GM23338 (cell line): ENCODE measurements around the gene RAB1B. TPM values are rescaled to one million over a fixed set of nuclear protein-coding genes. Genes with fewer than 3 reads are reported as not detected.

Source experiments
- ATAC-seq: fragments of 200-7000 bp; cut with Tn5 transposase; 3 replicates; pipeline ENCODE4 v1.9.1; 2020
- DNase-seq: peaks from one replicate; pipeline ENCODE4 v3.0.0-alpha.2; 2015; ENCODE audit warnings: low spot score
- H2AFZ ChIP-seq: fragments of 200-600 bp; sonication (generic); 2 replicates; pipeline ENCODE4 v1.8.0; 2016; ENCODE audit warnings: antibody characterized with exemption, mild to moderate bottlenecking, moderate library complexity
- H3F3A ChIP-seq: fragments of 200-600 bp; sonication (generic); replicated peaks from 2 replicates; pipeline ENCODE4 v1.8.0; 2017; ENCODE audit warnings: antibody characterized with exemption, mixed run types, low read depth
- H3K27ac ChIP-seq: fragments of 200-600 bp; sonication (generic); 2 replicates; pipeline ENCODE4 v1.6.1; 2016; ENCODE audit warnings: low read depth
- H3K27me3 ChIP-seq: fragments of 200-600 bp; sonication (generic); 2 replicates; pipeline ENCODE4 v1.8.0; 2016; ENCODE audit warnings: mild to moderate bottlenecking, mixed run types, moderate library complexity; ENCODE audit not compliant: insufficient read depth
- H3K36me3 ChIP-seq: fragments of 200-600 bp; sonication (generic); 2 replicates; pipeline ENCODE4 v1.8.0; 2016; ENCODE audit warnings: mild to moderate bottlenecking; ENCODE audit not compliant: insufficient read depth
- H3K4me1 ChIP-seq: fragments of 200-600 bp; sonication (generic); 2 replicates; pipeline ENCODE4 v1.8.0; 2016; ENCODE audit warnings: mild to moderate bottlenecking, moderate library complexity; ENCODE audit not compliant: insufficient read depth
- H3K4me2 ChIP-seq: fragments of 200-600 bp; sonication (generic); 2 replicates; pipeline ENCODE4 v1.7.1; 2017; ENCODE audit warnings: mixed run types
- H3K4me3 ChIP-seq: fragments of 200-600 bp; sonication (generic); 2 replicates; pipeline ENCODE4 v1.6.1; 2016; ENCODE audit warnings: mixed run types
- H3K79me2 ChIP-seq: fragments of 200-600 bp; sonication (generic); replicated peaks from 2 replicates; pipeline ENCODE4 v1.8.0; 2017; ENCODE audit warnings: mild to moderate bottlenecking; ENCODE audit not compliant: insufficient read depth
- H3K9me2 ChIP-seq: fragments of 200-600 bp; sonication (generic); 2 replicates; pipeline ENCODE4 v1.8.0; 2017; ENCODE audit not compliant: insufficient read depth
- H4K20me1 ChIP-seq: fragments of 200-600 bp; sonication (generic); replicated peaks from 2 replicates; pipeline ENCODE4 v1.8.0; 2017; ENCODE audit warnings: mild to moderate bottlenecking; ENCODE audit not compliant: insufficient read depth
- H3K27ac Mint-ChIP-seq: 2 replicates; pipeline ENCODE4 v1.8.0; 2020; ENCODE audit warnings: inconsistent platforms, mild to moderate bottlenecking, moderate library complexity, mixed read lengths
- H3K27me3 Mint-ChIP-seq: 3 replicates; pipeline ENCODE4 v1.8.0; 2022; ENCODE audit warnings: low read depth, mild to moderate bottlenecking, moderate library complexity, mixed read lengths, inconsistent platforms; ENCODE audit not compliant: insufficient read depth, poor library complexity
- H3K36me3 Mint-ChIP-seq: 3 replicates; pipeline ENCODE4 v1.8.0; 2021; ENCODE audit warnings: low read depth, mild to moderate bottlenecking, inconsistent platforms, moderate library complexity, mixed read lengths
- H3K4me1 Mint-ChIP-seq: 3 replicates; pipeline ENCODE4 v1.8.0; 2020; ENCODE audit warnings: mild to moderate bottlenecking, inconsistent platforms, mixed read lengths
- H3K4me3 Mint-ChIP-seq: 3 replicates; pipeline ENCODE4 v1.8.0; 2021; ENCODE audit warnings: moderate library complexity, mild to moderate bottlenecking, inconsistent platforms, mixed read lengths
- H3K9me3 Mint-ChIP-seq: 3 replicates; pipeline ENCODE4 v1.8.0; 2020; ENCODE audit warnings: moderate library complexity, mild to moderate bottlenecking, inconsistent platforms, mixed read lengths
- EZH2phosphoT487 ChIP-seq: fragments of 200-600 bp; sonication (generic); IDR thresholded peaks from one replicate; pipeline ENCODE4 v1.8.1; 2018; ENCODE audit warnings: antibody characterized with exemption; ENCODE audit not compliant: unreplicated experiment
- JUNB ChIP-seq: IDR thresholded peaks from one replicate; pipeline ENCODE4 v1.6.1; 2016; ENCODE audit warnings: antibody characterized with exemption; ENCODE audit not compliant: unreplicated experiment
- NANOG ChIP-seq: IDR thresholded peaks from 2 replicates; pipeline ENCODE4 v1.6.1; 2016; ENCODE audit warnings: antibody characterized with exemption, borderline replicate concordance
- ZNF114 ChIP-seq: fragments of 250-450 bp; sonication (Bioruptor Pico); IDR thresholded peaks from 2 replicates; pipeline ENCODE4 v1.5.0; 2020; ENCODE audit warnings: mild to moderate bottlenecking, moderate library complexity
- ZNF331 ChIP-seq: fragments of 250-450 bp; sonication (Bioruptor Pico); IDR thresholded peaks from 2 replicates; pipeline ENCODE4 v1.5.0; 2020; ENCODE audit warnings: low read depth, mild to moderate bottlenecking, moderate library complexity
- polyA plus RNA-seq: library from polyadenylated mRNA; unstranded; fragments of >200 nt; fragmentation: Nextera tagmentation; extraction: Ambion mirVana; gene quantifications from 2 replicates; pipeline ENCODE4 v1.2.1, GENCODE V29; 2016
- total RNA-seq: library from RNA; depleted of rRNA; stranded (reverse); fragments of >200 nt; shearing (Covaris generic); gene quantifications from 2 replicates; pipeline ENCODE4 v1.2.3, GENCODE V29; 2014
- TF ChIP-seq, protein P1 (sequence below): IDR thresholded peaks from 2 replicates; pipeline ENCODE4 v1.6.1; 2016; ENCODE audit warnings: antibody characterized with exemption
- TF ChIP-seq, protein P2 (sequence below): fragments of 250-450 bp; sonication (Bioruptor Pico); IDR thresholded peaks from 2 replicates; pipeline ENCODE4 v1.5.0; 2020; ENCODE audit warnings: mild to moderate bottlenecking, moderate library complexity

The RAB1B gene
- total and polyA plus RNA-seq, 2 experiments from 2014 or later = 30.5 to 92.7 TPM

DNA sequence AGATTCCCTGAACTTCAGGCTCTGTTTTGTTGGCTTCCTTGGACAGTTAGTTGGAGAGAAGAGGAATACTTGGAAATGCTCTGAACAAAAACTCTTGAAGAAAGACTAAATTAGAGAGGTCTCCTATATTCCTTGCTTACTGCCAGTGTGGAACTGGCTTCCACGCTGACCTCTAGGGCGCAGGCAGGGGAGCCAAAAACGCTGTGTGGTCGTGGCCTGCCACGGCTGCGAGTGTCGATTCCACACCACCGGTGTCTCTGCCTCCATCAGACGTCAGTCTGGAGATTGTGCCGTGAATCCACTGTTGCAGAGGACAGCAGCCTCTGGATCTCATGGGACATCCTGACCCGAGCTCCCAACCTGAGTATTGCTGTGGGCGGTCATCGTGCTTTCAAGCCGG lies 37.5 kb upstream of the RAB1B start:
- Mint-ChIP-seq H3K27me3 (peaks cover 11% of the 10 kb centered on the region), H3K36me3 (peaks cover 6% of the 10 kb centered on the region; the same call in 2 of the 3 replicates), H3K27ac (no peak overlapping the region), H3K4me3 (no peak overlapping the region), H3K9me3 (no peaks in the 10 kb centered on the region), H3K4me1 (peaks cover 30% of the 10 kb centered on the region)
- ATAC-seq (no peak), DNase-seq (no peak)
- H2AFZ ChIP-seq = no peak overlapping the region
- H3K4me2 ChIP-seq = no peak overlapping the region
- H3K27me3 ChIP-seq = no peaks in the 10 kb centered on the region
- TF ChIP-seq, protein P1, sequence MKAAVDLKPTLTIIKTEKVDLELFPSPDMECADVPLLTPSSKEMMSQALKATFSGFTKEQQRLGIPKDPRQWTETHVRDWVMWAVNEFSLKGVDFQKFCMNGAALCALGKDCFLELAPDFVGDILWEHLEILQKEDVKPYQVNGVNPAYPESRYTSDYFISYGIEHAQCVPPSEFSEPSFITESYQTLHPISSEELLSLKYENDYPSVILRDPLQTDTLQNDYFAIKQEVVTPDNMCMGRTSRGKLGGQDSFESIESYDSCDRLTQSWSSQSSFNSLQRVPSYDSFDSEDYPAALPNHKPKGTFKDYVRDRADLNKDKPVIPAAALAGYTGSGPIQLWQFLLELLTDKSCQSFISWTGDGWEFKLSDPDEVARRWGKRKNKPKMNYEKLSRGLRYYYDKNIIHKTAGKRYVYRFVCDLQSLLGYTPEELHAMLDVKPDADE = no peak
- no peak for TF ChIP-seq JUNB
- TF ChIP-seq ZNF114 (CRISPR knock-in tag) = no peak
- TF ChIP-seq EZH2phosphoT487 = no peak
- TF ChIP-seq NANOG = no peak
- H3K4me1 ChIP-seq = peaks cover 9% of the 10 kb centered on the region; the same call in 1 of the 2 replicates
- no peak overlapping the region for H3K4me3 ChIP-seq
- no peaks in the 10 kb centered on the region; the same call in 1 of the 2 replicates for H3K36me3 ChIP-seq
- no peak overlapping the region for H3K27ac ChIP-seq
- H4K20me1 ChIP-seq = no peaks in the 10 kb centered on the region
- H3K9me2 ChIP-seq = no peaks in the 10 kb centered on the region
- 0 out of 2 replicates have a peak, but pooled peaks cover 6% of the 10 kb centered on the region for H3F3A ChIP-seq
- H3K79me2 ChIP-seq = no peaks in the 10 kb centered on the region

DNA sequence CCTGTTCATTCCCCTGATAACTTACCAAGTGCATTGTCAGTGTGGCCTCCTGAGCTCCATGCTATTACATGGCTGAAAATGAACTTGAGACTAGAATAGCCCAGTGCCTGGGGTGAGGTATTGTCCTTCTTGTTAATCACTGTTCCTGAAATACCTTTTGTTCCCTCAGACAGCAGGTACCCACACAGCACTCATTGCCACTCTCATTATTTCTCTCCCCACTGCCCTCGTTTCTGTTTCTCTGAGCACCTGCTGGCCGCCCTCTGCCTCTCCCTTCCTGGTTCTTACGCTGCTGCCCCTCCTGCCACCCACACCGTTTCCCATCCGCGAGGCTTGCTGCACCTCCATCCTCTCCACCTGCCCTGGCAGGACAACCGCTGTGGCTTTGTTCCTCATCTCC lies 36.9 kb upstream of the RAB1B start:
- Histone ChIP-seq H3F3A (0 out of 2 replicates have a peak, but pooled peaks cover 6% of the 10 kb centered on the region), H3K27me3 (no peaks in the 10 kb centered on the region), H3K4me3 (no peak overlapping the region), H3K36me3 (no peaks in the 10 kb centered on the region; the same call in 1 of the 2 replicates), H4K20me1 (no peaks in the 10 kb centered on the region), H3K4me2 (no peak overlapping the region), H3K4me1 (peaks cover 9% of the 10 kb centered on the region; the same call in 1 of the 2 replicates), H2AFZ (no peak overlapping the region), H3K27ac (no peak overlapping the region), H3K9me2 (no peaks in the 10 kb centered on the region), H3K79me2 (no peaks in the 10 kb centered on the region)
- no peak overlapping the region; the same call in 2 of the 3 replicates for H3K4me3 Mint-ChIP-seq
- no peak for DNase-seq
- no peaks in the 10 kb centered on the region for H3K9me3 Mint-ChIP-seq
- peak; percentile 31 for ATAC-seq
- H3K27ac Mint-ChIP-seq = peak overlapping the region; percentile 26; the same call in 1 of the 2 replicates
- peaks cover 30% of the 10 kb centered on the region for H3K4me1 Mint-ChIP-seq
- peaks cover 6% of the 10 kb centered on the region; the same call in 2 of the 3 replicates for H3K36me3 Mint-ChIP-seq
- TF ChIP-seq ZNF114 (CRISPR knock-in tag) (no peak), EZH2phosphoT487 (no peak)
- H3K27me3 Mint-ChIP-seq = peaks cover 10% of the 10 kb centered on the region

DNA sequence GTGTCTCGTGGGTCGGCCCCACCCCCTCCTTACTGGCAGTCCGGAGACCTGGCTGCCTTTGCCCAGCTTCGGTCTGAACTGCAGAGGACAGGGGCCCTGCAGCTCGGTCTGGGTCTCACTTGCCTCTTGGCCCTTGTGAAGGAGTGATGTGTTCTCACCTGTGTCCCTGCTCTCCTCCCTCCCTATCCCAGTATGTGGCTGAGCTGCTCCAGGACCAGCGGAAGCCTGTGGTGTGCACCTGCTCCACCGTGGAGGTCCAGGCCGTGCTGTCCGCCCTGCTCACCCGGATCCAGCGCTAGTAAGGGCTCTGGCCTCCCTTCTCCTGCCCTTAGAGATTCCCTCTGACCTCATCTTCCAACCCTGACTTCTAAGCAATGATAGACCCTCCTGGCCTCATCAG lies 35.7 kb upstream of the RAB1B start:
- no peak overlapping the region for H3K27ac Mint-ChIP-seq
- Histone ChIP-seq H3F3A (0 out of 2 replicates have a peak, but pooled peaks cover 2% of the 10 kb centered on the region), H3K4me1 (peaks cover 9% of the 10 kb centered on the region; the same call in 1 of the 2 replicates), H3K27ac (no peak overlapping the region), H3K79me2 (no peaks in the 10 kb centered on the region), H3K36me3 (no peaks in the 10 kb centered on the region; the same call in 1 of the 2 replicates), H3K4me3 (no peak overlapping the region), H2AFZ (no peak overlapping the region), H3K27me3 (no peaks in the 10 kb centered on the region), H4K20me1 (no peaks in the 10 kb centered on the region), H3K4me2 (no peak overlapping the region), H3K9me2 (no peaks in the 10 kb centered on the region)
- no peak overlapping the region for H3K4me3 Mint-ChIP-seq
- H3K36me3 Mint-ChIP-seq = peaks cover 6% of the 10 kb centered on the region; the same call in 2 of the 3 replicates
- DNase-seq (no peak), ATAC-seq (no peak)
- peaks cover 30% of the 10 kb centered on the region for H3K4me1 Mint-ChIP-seq
- no peaks in the 10 kb centered on the region for H3K9me3 Mint-ChIP-seq
- peaks cover 10% of the 10 kb centered on the region for H3K27me3 Mint-ChIP-seq
- TF ChIP-seq, protein P2, sequence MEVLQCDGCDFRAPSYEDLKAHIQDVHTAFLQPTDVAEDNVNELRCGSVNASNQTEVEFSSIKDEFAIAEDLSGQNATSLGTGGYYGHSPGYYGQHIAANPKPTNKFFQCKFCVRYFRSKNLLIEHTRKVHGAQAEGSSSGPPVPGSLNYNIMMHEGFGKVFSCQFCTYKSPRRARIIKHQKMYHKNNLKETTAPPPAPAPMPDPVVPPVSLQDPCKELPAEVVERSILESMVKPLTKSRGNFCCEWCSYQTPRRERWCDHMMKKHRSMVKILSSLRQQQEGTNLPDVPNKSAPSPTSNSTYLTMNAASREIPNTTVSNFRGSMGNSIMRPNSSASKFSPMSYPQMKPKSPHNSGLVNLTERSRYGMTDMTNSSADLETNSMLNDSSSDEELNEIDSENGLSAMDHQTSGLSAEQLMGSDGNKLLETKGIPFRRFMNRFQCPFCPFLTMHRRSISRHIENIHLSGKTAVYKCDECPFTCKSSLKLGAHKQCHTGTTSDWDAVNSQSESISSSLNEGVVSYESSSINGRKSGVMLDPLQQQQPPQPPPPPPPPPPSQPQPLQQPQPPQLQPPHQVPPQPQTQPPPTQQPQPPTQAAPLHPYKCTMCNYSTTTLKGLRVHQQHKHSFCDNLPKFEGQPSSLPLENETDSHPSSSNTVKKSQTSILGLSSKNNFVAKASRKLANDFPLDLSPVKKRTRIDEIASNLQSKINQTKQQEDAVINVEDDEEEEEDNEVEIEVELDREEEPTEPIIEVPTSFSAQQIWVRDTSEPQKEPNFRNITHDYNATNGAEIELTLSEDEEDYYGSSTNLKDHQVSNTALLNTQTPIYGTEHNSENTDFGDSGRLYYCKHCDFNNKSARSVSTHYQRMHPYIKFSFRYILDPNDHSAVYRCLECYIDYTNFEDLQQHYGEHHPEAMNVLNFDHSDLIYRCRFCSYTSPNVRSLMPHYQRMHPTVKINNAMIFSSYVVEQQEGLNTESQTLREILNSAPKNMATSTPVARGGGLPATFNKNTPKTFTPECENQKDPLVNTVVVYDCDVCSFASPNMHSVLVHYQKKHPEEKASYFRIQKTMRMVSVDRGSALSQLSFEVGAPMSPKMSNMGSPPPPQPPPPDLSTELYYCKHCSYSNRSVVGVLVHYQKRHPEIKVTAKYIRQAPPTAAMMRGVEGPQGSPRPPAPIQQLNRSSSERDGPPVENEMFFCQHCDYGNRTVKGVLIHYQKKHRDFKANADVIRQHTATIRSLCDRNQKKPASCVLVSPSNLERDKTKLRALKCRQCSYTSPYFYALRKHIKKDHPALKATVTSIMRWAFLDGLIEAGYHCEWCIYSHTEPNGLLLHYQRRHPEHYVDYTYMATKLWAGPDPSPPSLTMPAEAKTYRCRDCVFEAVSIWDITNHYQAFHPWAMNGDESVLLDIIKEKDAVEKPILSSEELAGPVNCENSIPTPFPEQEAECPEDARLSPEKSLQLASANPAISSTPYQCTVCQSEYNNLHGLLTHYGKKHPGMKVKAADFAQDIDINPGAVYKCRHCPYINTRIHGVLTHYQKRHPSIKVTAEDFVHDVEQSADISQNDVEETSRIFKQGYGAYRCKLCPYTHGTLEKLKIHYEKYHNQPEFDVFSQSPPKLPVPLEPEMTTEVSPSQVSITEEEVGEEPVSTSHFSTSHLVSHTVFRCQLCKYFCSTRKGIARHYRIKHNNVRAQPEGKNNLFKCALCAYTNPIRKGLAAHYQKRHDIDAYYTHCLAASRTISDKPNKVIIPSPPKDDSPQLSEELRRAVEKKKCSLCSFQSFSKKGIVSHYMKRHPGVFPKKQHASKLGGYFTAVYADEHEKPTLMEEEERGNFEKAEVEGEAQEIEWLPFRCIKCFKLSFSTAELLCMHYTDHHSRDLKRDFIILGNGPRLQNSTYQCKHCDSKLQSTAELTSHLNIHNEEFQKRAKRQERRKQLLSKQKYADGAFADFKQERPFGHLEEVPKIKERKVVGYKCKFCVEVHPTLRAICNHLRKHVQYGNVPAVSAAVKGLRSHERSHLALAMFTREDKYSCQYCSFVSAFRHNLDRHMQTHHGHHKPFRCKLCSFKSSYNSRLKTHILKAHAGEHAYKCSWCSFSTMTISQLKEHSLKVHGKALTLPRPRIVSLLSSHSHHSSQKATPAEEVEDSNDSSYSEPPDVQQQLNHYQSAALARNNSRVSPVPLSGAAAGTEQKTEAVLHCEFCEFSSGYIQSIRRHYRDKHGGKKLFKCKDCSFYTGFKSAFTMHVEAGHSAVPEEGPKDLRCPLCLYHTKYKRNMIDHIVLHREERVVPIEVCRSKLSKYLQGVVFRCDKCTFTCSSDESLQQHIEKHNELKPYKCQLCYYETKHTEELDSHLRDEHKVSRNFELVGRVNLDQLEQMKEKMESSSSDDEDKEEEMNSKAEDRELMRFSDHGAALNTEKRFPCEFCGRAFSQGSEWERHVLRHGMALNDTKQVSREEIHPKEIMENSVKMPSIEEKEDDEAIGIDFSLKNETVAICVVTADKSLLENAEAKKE (CRISPR knock-in tag) = no peak
- TF ChIP-seq ZNF331 (no peak), ZNF114 (CRISPR knock-in tag) (no peak)
